ENCODE results near the gene ARFIP1.
"Not testable (repeated sequence)": the region's sequence is repeated elsewhere in the genome, so short reads cannot be mapped to it uniquely, and the experiment has no call there.

ARFIP1 gene

GRCh38 chr4:152831416-152831815, 51.7 kb downstream of the ARFIP1 start:
- in situ Hi-C loops (cut with HindIII; ENCODE audit: low sequenced_read_pairs): no loop called here

- in situ Hi-C loops (cut with HindIII; ENCODE audit: low sequenced_read_pairs): no loop called here
Measured at GRCh38 chr4:152836936-152837335, 57.2 kb downstream of the ARFIP1 start.

GRCh38 chr4:152839729-152840128, 60.0 kb downstream of the ARFIP1 start:
- in situ Hi-C loops (cut with HindIII; ENCODE audit: low sequenced_read_pairs): not testable (repeated sequence)

GRCh38 chr4:152843481-152844090, 63.8 kb downstream of the ARFIP1 start:
- in situ Hi-C loops (cut with HindIII; ENCODE audit: low sequenced_read_pairs): no loop called here

GRCh38 chr4:152847376-152847775, 67.6 kb downstream of the ARFIP1 start:
- in situ Hi-C loops (cut with HindIII; ENCODE audit: low sequenced_read_pairs): no loop called here

- in situ Hi-C loops (cut with HindIII; ENCODE audit: low sequenced_read_pairs): no loop called here
Measured at GRCh38 chr4:152848508-152848907, 68.8 kb downstream of the ARFIP1 start.

- in situ Hi-C loops (cut with HindIII; ENCODE audit: low sequenced_read_pairs): no loop called here
Measured at GRCh38 chr4:152849350-152849749, 69.6 kb downstream of the ARFIP1 start.

GRCh38 chr4:152850377-152850776, 70.6 kb downstream of the ARFIP1 start:
- in situ Hi-C loops (cut with HindIII; ENCODE audit: low sequenced_read_pairs): no loop called here

- in situ Hi-C loops (cut with HindIII; ENCODE audit: low sequenced_read_pairs): no loop called here
Measured at GRCh38 chr4:152851226-152851625, 71.5 kb downstream of the ARFIP1 start.

GRCh38 chr4:152853293-152853692, 73.5 kb downstream of the ARFIP1 start:
- in situ Hi-C loops (cut with HindIII; ENCODE audit: low sequenced_read_pairs): no loop called here

- in situ Hi-C loops (cut with HindIII; ENCODE audit: low sequenced_read_pairs): not testable (repeated sequence)
Measured at GRCh38 chr4:152854016-152854415, 74.3 kb downstream of the ARFIP1 start.

- in situ Hi-C loops (cut with HindIII; ENCODE audit: low sequenced_read_pairs): no loop called here
Measured at GRCh38 chr4:152856960-152857359, 77.2 kb downstream of the ARFIP1 start.

- in situ Hi-C loops (cut with HindIII; ENCODE audit: low sequenced_read_pairs): no loop called here
Measured at GRCh38 chr4:152858934-152859333, 79.2 kb downstream of the ARFIP1 start.

GRCh38 chr4:152860046-152860445, 80.3 kb downstream of the ARFIP1 start:
- in situ Hi-C loops (cut with HindIII; ENCODE audit: low sequenced_read_pairs): no loop called here

GRCh38 chr4:152862608-152863007, 82.9 kb downstream of the ARFIP1 start:
- in situ Hi-C loops (cut with HindIII; ENCODE audit: low sequenced_read_pairs): no loop called here

- in situ Hi-C loops (cut with HindIII; ENCODE audit: low sequenced_read_pairs): no loop called here
Measured at GRCh38 chr4:152864361-152864760, 84.6 kb downstream of the ARFIP1 start.

- in situ Hi-C loops (cut with HindIII; ENCODE audit: low sequenced_read_pairs): not testable (repeated sequence)
Measured at GRCh38 chr4:152866432-152866993, 86.8 kb downstream of the ARFIP1 start.

- in situ Hi-C loops (cut with HindIII; ENCODE audit: low sequenced_read_pairs): no loop called here
Measured at GRCh38 chr4:152870606-152871005, 90.9 kb downstream of the ARFIP1 start.

GRCh38 chr4:152875261-152875660, 95.5 kb downstream of the ARFIP1 start:
- in situ Hi-C loops (cut with HindIII; ENCODE audit: low sequenced_read_pairs): no loop called here

GRCh38 chr4:152877868-152878267, 98.1 kb downstream of the ARFIP1 start:
- in situ Hi-C loops (cut with HindIII; ENCODE audit: low sequenced_read_pairs): no loop called here

- in situ Hi-C loops (cut with HindIII; ENCODE audit: low sequenced_read_pairs): no loop called here
Measured at GRCh38 chr4:152880263-152880662, 100.5 kb downstream of the ARFIP1 start.

GRCh38 chr4:152881974-152882373, 102.2 kb downstream of the ARFIP1 start:
- in situ Hi-C loops (cut with HindIII; ENCODE audit: low sequenced_read_pairs): no loop called here

GRCh38 chr4:152885185-152885584, 105.4 kb downstream of the ARFIP1 start:
- in situ Hi-C loops (cut with HindIII; ENCODE audit: low sequenced_read_pairs): no loop called here
